ENCODE measurements around the gene ZNF691.

DNA sequence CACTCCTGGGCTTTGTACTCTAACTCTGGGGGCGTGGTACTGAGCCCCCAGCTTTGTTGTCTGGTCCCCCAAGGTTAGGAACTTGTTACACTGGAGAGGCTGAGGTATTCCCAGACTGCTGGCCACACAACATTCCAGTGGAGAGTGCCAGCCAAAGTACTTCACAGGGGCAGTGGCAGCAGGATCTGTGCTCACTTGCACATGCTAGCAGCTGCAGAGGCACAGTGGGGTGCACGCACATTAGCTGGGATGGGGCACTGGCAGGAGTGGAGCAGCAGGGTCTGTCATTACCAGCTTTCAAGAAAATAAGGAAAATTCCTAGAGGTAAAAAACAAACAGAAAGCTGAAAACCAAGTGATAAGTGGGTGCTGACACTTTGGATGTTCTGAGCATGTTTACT, 31.0 kb downstream of the ZNF691 start:
- no peak for TF ChIP-seq ZFP37 (tag by site-specific recombination; IDR thresholded peaks at IDR 0.05)
- no peak for TF ChIP-seq PBX3 (CRISPR knock-in tag; IDR thresholded peaks at IDR 0.05)
- TF ChIP-seq ZNF2 (tag by site-specific recombination; IDR thresholded peaks at IDR 0.05) = no peak
- TF ChIP-seq CTCF (tag by site-specific recombination; IDR thresholded peaks at IDR 0.05) = no peak
- TF ChIP-seq KLF9 (tag by site-specific recombination; IDR thresholded peaks at IDR 0.05; ENCODE audit: low read depth) = no peak
- TF ChIP-seq ZNF221 (tag by site-specific recombination; IDR thresholded peaks at IDR 0.05; ENCODE audit: borderline replicate concordance) = no peak
- TF ChIP-seq ZNF488 (tag by site-specific recombination; IDR thresholded peaks at IDR 0.05) = no peak
